HCT116 (cell line): Measurements from ENCODE around the gene RAI1. TPM values are rescaled to one million over a fixed set of nuclear protein-coding genes. Genes with fewer than 3 reads are reported as not detected.

ENCODE experiments used
- ATAC-seq: fragments of 200-7000 bp; cut with Tn5 transposase; 2 replicates; pipeline ENCODE4 v1.9.1; 2020; ENCODE audit warnings: mild to moderate bottlenecking, moderate library complexity
- BruUV-seq: library from RNA; stranded (reverse); fragments of 400-500 nt; replicated peaks from 2 replicates; lab custom pipeline; 2021; lab: Mats Ljungman, UMichigan
- CTCF ChIA-PET: fragments of 300-600 bp; sonication (Branson Sonifier 250); formaldehyde crosslinking; loops from one replicate; lab custom pipeline; 2021; ENCODE audit warnings: antibody characterized with exemption; lab: Charles Lee
- POLR2A ChIA-PET: fragments of 300-600, 350-600 bp; sonication (Branson Sonifier 250); formaldehyde crosslinking; loops from one replicate; lab custom pipeline; 2021; ENCODE audit warnings: antibody characterized with exemption; lab: Charles Lee
- RAD21 ChIA-PET, 2 experiments: fragments of 300-600 bp; sonication (Branson Sonifier 250); formaldehyde crosslinking; loops; one replicate each; lab custom pipeline; 2023; ENCODE audit warnings: low total read pairs in 2 of 2; ENCODE audit not compliant: uncharacterized antibody in 2 of 2, unreplicated experiment in 2 of 2, low non-redundant PET in 1 of 2; lab: Charles Lee
- DNase-seq: peaks from one replicate; pipeline ENCODE4 v3.0.0-alpha.2; 2010; ENCODE audit warnings: low read depth, low spot score
- H2AFZ ChIP-seq: fragments of 200-600 bp; shearing (Covaris generic), sonication (generic); 2 replicates; pipeline ENCODE4 v1.6.1; 2017; ENCODE audit warnings: low read depth, mixed run types, mixed read lengths, antibody characterized with exemption, low read length; ENCODE audit not compliant: poor library complexity, severe bottlenecking
- H3K27ac ChIP-seq: 2 replicates; pipeline ENCODE4 v1.5.1; 2012; ENCODE audit warnings: low read depth, low read length
- H3K27me3 ChIP-seq: fragments of 200-600 bp; sonication (generic); 2 replicates; pipeline ENCODE4 v1.6.1; 2016; ENCODE audit warnings: mixed run types, low read length, mixed read lengths; ENCODE audit not compliant: insufficient read depth
- H3K36me3 ChIP-seq, 2 experiments: fragments of 200-500 bp in 1 of 2; fragments of 200-600 bp in 1 of 2; sonication (Bioruptor generic) in 1 of 2; sonication (generic) in 1 of 2; 2 replicates each; pipeline versions ENCODE4 v1.5.1 to v1.6.1; 2014 to 2016; ENCODE audit warnings: low read length in 2 of 2, inconsistent platforms in 1 of 2, mixed read lengths in 1 of 2, mixed run types in 1 of 2; ENCODE audit not compliant: insufficient read depth in 2 of 2, control insufficient read depth in 1 of 2
- H3K4me1 ChIP-seq, 2 experiments: fragments of 200-600 bp in 1 of 2; sonication (generic) in 1 of 2; 2 replicates each; pipeline versions ENCODE4 v1.5.1 to v1.6.1; 2012 to 2017; ENCODE audit warnings: low read length in 2 of 2, inconsistent platforms in 1 of 2, mild to moderate bottlenecking in 1 of 2, mixed read lengths in 1 of 2, mixed run types in 1 of 2, moderate library complexity in 1 of 2; ENCODE audit not compliant: insufficient read depth in 2 of 2, control insufficient read depth in 1 of 2
- H3K4me2 ChIP-seq: fragments of 200-600 bp; sonication (generic); 2 replicates; pipeline ENCODE4 v1.6.1; 2017; ENCODE audit warnings: mixed run types, low read length, mixed read lengths
- H3K4me3 ChIP-seq, 2 experiments: fragments of 200-600 bp in 1 of 2; sonication (generic) in 1 of 2; replicated peaks in 1 of 2; 2 replicates each; pipeline ENCODE4 v1.5.1; 2011 to 2016; ENCODE audit warnings: low read length in 2 of 2, control low read depth in 1 of 2, low read depth in 1 of 2, mild to moderate bottlenecking in 1 of 2, mixed read lengths in 1 of 2, mixed run types in 1 of 2
- H3K79me2 ChIP-seq: fragments of 200-600 bp; sonication (generic); 2 replicates; pipeline ENCODE4 v1.6.1; 2017; ENCODE audit warnings: mild to moderate bottlenecking, mixed run types, low read length, moderate library complexity, mixed read lengths; ENCODE audit not compliant: insufficient read depth
- H3K9ac ChIP-seq: fragments of 200-600 bp; sonication (generic); 2 replicates; pipeline ENCODE4 v1.6.1; 2016; ENCODE audit warnings: low read length, mixed read lengths
- H3K9me2 ChIP-seq: fragments of 200-600 bp; sonication (generic), shearing (Covaris generic); 2 replicates; pipeline ENCODE4 v1.6.1; 2017; ENCODE audit warnings: mixed run types, mild to moderate bottlenecking, moderate library complexity; ENCODE audit not compliant: insufficient read depth
- H3K9me3 ChIP-seq, 2 experiments: fragments of 200-500 bp in 1 of 2; fragments of 200-600 bp in 1 of 2; sonication (Bioruptor generic) in 1 of 2; sonication (generic) in 1 of 2; 2 replicates each; pipeline ENCODE4 v1.6.1; 2014 to 2017; ENCODE audit warnings: low read length in 2 of 2, mixed read lengths in 2 of 2, inconsistent platforms in 1 of 2, low read depth in 1 of 2, mild to moderate bottlenecking in 1 of 2, mixed run types in 1 of 2, moderate library complexity in 1 of 2; ENCODE audit not compliant: control insufficient read depth in 1 of 2, insufficient read depth in 1 of 2
- H4K20me1 ChIP-seq: fragments of 200-600 bp; sonication (generic), shearing (Covaris generic); 2 replicates; pipeline ENCODE4 v1.6.1; 2017; ENCODE audit warnings: mixed run types, mild to moderate bottlenecking, moderate library complexity; ENCODE audit not compliant: insufficient read depth
- ATF3 ChIP-seq: IDR thresholded peaks from 2 replicates; pipeline ENCODE4 v1.6.1; 2012
- CTCF ChIP-seq, 3 experiments: fragments of 200-600 bp in 1 of 3; sonication (generic) in 1 of 3; IDR thresholded peaks in 2 of 3; conservative IDR thresholded peaks in 1 of 3; 2 replicates each; pipeline ENCODE4 v1.5.1; 2012 to 2017; ENCODE audit warnings: low read depth in 2 of 3, low read length in 2 of 3, antibody characterized with exemption in 1 of 3, borderline replicate concordance in 1 of 3, control low read depth in 1 of 3, mild to moderate bottlenecking in 1 of 3, mixed read lengths in 1 of 3, mixed run types in 1 of 3, moderate library complexity in 1 of 3; ENCODE audit not compliant: insufficient read depth in 1 of 3
- EZH2phosphoT487 ChIP-seq: fragments of 200-600 bp; IDR thresholded peaks from 2 replicates; pipeline ENCODE4 v1.6.1; 2018; ENCODE audit warnings: antibody characterized with exemption, borderline replicate concordance
- REST ChIP-seq: IDR thresholded peaks from 2 replicates; pipeline ENCODE4 v1.6.1; 2012; ENCODE audit warnings: low read depth
- YY1 ChIP-seq: IDR thresholded peaks from 2 replicates; pipeline ENCODE4 v1.6.1; 2011; ENCODE audit warnings: low read length, low read depth, moderate library complexity, mild to moderate bottlenecking; ENCODE audit not compliant: insufficient replicate concordance; ENCODE audit errors: extremely low read depth
- intact Hi-C: fragments of 100-400 bp; cut with micrococcal nuclease; formaldehyde crosslinking; loops from 2 replicates; pipeline ENCODE4 v1.10.0; 2022
- total RNA-seq: library from RNA; stranded (reverse); gene quantifications from one replicate; pipeline ENCODE4 v1.2.1, GENCODE V29; 2021; ENCODE audit not compliant: unreplicated experiment

Gene RAI1
- total RNA-seq, 1 experiment from 2014 or later, result 38.5 TPM

- ChIA-PET RAD21 (no interaction called here), POLR2A (no interaction called here), CTCF (no interaction called here)
- Histone ChIP-seq H3K27me3 (no peaks in the 10 kb centered on the region), H3K4me3 (no peak overlapping the region), H3K36me3 (peaks cover 0 to 4% of the 10 kb centered on the region in 2 experiments; a peak in 1 of 4 replicates), H3K27ac (no peak overlapping the region), H3K9me2 (no peaks in the 10 kb centered on the region), H3K79me2 (peaks cover 43% of the 10 kb centered on the region), H2AFZ (no peak overlapping the region), H3K4me1 (peaks cover 24 to 27% of the 10 kb centered on the region in 2 experiments), H3K9ac (no peak overlapping the region), H3K9me3 (no peaks in the 10 kb centered on the region), H4K20me1 (no peaks in the 10 kb centered on the region), H3K4me2 (no peak overlapping the region)
- no TSS peak for BruUV-seq
- DNase-seq (no peak), ATAC-seq (no peak)
- TF ChIP-seq EZH2phosphoT487 (no peak), ATF3 (no peak), REST (no peak), CTCF (IDR thresholded peaks at IDR 0.05 in 2 of 3, conservative IDR thresholded peaks at IDR 0.05 in 1 of 3; ENCODE audit: borderline replicate concordance in 1 of 3, insufficient read depth in 1 of 3, low read depth in 2 of 3, low read length in 2 of 3) (no peak), YY1 (no peak)
- intact Hi-C loops, result no loop called here
These were observed 74.5 kb downstream of the RAI1 start for GRCh38 chr17:17755715-17756114.
